OCI-LY1 (cell line): ENCODE results near the gene BGN.

Experiments used
- CTCF ChIP-seq: fragments of 200-600 bp; sonication (generic), shearing (Covaris generic); IDR thresholded peaks from 2 replicates; pipeline ENCODE4 v1.5.1; 2017; ENCODE audit warnings: mild to moderate bottlenecking, antibody characterized with exemption, low read length, moderate library complexity, mixed read lengths
- EZH2 ChIP-seq: fragments of 200-600 bp; sonication (generic), shearing (Covaris generic); IDR thresholded peaks from 2 replicates; pipeline ENCODE4 v1.8.0; 2017; ENCODE audit warnings: borderline replicate concordance, mixed run types, mild to moderate bottlenecking, antibody characterized with exemption, low read length, moderate library complexity, mixed read lengths

GRCh38 chrX:153539979-153540358 is 45.2 kb downstream of the BGN start:
- no peak for TF ChIP-seq CTCF
- no peak for TF ChIP-seq EZH2
